SH-SY5Y (cell line): Measurements from ENCODE around the gene CUZD1.

Source experiments
- GATA2 ChIP-seq: IDR thresholded peaks from 2 replicates; pipeline ENCODE4 v1.6.1; 2011; ENCODE audit warnings: mild to moderate bottlenecking, low read depth, low read length
- GATA3 ChIP-seq: IDR thresholded peaks from 2 replicates; pipeline ENCODE4 v1.6.1; 2011; ENCODE audit warnings: low read depth, mild to moderate bottlenecking, low read length, moderate library complexity

Gene CUZD1

DNA sequence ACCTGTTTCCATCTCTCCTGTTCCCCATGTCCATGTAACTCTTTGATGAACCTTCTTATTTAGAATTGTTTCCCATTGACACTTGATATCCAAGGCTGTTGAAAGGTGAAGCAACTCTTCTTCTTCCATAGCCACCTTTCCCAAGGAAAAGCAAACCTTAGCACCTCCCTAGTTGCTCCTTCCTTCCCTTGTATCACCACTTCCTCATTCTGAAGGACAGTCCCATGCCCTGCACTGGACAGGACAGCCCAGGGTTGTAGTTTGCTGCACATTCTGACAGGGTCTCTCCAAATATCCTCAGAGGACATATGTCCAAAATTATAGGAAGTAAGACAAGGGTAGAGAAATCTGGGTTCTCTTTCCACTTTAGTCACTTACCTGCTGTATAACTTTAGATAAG lies 6.2 kb downstream of the CUZD1 start:
- TF ChIP-seq GATA2 (no peak), GATA3 (no peak)

DNA sequence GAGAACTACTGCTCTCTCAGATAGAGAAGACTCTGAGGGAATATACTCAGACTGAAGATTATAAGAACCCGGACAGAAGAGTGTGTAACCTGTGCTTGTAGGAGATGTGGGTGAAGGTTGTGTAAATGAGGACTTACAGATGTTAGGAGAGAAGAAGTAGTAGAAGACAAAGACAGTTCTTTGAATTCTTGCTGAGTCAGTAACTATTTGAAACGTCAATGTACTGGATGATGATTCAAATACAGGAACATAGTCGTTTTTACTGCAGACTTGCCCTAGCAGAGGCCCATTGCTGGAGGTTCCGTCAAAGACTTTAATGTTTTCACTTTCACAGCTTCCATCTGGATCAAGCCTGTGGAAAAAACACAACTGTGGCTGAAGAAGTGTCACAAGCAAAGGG lies 6.8 kb downstream of the CUZD1 start:
- no peak for TF ChIP-seq GATA3
- TF ChIP-seq GATA2, result no peak

DNA sequence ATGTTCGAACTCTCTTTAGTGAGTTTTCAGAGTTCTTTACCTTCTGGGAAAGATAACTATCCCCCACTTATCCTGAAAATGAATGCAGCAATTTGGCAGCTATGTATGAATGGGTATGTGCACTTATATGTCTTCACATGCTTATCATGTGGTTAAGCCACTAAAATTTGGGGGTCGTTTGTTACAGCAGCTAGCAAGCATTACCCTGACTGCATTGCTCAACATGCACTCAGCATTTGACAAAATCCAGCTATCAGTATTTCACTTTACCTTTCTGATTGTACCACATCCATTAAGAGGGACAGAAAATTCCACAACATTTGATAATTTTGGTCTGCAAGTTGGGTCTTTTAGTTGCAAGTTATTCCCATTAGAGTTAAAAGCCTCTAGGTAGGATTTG lies 9.7 kb downstream of the CUZD1 start:
- no peak for TF ChIP-seq GATA2
- TF ChIP-seq GATA3, result no peak

DNA sequence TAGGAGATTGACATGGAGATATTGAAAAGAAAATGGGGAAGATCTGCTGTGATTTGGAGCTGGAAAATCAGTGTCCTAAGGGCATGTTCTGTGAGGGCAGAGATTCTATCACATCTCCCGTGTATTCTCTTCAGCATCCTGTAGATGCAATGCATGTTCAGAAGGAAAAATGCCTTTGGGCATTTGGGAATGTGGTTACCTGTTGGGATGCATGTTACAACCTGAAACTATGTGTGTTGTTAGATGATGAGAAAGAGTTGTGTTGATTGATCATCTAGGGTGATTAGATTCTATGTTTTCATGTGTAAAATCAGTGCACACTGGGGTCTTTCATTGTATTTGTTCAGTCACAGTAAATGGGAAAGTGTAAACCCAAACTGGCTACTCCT lies 14.7 kb downstream of the CUZD1 start:
- TF ChIP-seq GATA2, result no peak
- TF ChIP-seq GATA3, result no peak

DNA sequence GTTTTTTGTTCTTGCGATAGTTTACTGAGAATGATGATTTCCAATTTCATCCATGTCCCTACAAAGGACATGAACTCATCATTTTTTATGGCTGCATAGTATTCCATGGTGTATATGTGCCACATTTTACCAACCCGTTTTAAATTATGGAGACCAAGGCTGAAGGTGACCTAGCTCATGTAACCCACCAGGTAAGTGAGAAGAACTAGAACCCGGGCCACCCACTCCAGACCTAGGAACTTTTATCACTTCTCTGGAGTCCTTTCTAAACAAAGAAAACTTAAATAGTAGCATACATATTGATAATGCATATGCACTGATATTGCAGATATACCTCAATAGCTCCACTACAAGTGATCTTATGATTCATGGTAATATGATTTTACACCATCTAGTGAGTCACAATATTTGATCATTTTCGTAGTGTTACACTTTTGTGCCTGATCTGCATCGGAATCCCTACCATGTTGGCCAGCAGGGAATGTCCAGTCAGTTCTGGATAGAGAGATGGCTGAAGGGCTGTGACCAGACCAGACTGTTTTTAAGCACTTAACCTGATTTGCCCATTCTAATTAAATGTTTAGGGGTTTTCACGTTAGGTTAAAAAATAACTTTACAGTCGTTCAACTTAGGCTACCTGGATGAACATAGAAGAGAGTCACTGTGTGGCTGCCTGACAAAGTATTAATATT lies 15.2 kb downstream of the CUZD1 start:
- TF ChIP-seq GATA3 (no peak), GATA2 (no peak)

DNA sequence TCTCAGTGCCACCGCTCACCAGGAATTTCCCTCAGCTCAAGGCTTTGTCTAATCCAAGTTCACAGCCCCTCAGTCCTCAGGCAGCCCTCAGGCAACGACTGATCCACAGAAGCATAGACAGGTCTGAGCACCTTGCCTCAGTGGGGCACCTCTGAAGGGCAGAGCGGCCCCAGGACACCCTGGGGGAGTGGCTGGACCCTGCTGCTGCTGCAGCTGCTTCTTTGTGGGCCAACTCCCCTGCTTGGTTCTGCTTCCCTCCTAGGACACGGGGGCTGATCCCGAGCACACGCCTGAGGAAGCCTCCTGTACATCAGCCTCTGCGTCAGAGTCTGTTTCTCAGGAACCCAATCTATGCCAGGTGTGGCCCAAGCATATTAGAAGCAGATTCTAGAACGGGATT lies 16.2 kb downstream of the CUZD1 start:
- TF ChIP-seq GATA2, result no peak
- no peak for TF ChIP-seq GATA3

DNA sequence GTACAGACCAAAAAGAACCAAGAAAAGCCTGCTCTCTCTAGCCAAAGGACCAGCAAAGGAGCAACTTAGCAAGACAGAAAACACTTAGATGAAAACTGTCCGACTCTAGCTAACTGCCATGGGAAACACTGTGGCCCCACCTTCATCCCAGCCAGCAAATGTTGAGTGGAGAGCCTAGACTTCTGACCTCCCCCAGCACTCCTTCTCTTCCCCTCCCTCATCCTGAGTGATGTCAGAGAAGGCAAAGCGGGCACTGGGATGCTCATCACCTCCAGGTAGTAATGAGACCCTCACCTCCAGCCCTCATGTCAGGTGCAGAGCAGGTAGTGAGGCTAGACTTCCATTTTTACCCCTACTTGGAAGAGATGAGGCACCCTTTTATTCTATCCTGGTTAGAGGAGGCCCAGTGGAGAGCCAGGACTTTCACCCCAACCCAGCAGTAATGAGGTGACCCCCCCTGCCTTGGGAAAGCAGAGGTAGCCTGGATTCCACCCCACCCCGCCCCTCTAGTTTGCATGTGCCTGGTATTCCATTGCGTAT lies 16.9 kb downstream of the CUZD1 start:
- no peak for TF ChIP-seq GATA2
- no peak for TF ChIP-seq GATA3

DNA sequence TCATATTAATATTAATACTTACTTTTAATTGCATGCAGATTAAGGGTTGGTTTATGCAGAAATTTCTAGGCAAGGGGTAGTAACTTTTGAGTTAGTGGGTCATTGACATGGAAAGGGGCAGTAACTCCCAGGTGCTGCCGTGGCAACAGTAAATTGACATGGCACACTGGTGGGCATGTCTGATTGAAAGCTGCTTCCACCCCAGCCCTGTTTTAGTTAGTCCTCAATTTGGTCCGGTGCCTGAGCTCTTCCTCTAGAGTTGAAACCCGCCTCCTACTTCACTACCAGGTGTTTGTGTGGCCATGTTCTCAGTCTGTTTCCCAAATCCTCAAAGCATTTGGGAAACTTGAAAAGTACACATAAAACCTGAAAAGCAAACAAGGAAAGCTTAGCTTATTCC lies 18.4 kb downstream of the CUZD1 start:
- TF ChIP-seq GATA2 (no peak), GATA3 (no peak)

DNA sequence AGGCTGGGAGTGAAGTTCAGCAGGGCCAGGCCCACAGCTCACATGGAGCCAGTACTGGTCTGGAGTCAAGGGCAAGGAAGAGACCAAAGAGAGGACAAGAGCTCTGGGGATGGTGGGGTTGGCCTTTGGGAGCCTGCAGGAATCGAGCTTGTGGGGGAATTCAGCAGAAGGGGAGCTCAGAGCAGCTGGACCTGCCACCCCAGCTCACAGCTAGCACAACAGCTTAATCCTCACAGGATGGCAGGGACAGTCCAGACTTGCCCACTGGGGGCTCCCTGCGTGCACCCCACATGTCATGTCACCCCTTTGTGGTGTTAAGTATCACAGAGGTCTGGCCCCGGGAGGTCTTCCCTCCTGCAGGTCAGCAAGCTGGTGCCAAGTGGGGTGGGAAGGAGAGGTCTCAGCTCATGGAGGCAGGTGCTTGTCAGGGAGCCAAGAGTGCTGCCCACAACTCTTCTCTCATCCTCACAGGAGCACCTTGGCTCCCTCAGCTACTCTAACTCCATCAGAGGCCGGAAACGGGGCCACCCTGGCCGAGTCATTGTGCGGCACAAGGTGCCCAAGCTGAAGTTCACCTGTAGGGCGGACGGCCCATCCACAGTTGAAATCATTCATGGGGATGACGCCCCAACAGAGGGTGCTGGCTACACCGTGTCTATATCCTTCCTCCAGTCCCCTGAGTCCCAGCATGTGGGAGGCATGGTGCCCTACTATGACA lies 22.5 kb downstream of the CUZD1 start:
- no peak for TF ChIP-seq GATA3
- TF ChIP-seq GATA2, result no peak

DNA sequence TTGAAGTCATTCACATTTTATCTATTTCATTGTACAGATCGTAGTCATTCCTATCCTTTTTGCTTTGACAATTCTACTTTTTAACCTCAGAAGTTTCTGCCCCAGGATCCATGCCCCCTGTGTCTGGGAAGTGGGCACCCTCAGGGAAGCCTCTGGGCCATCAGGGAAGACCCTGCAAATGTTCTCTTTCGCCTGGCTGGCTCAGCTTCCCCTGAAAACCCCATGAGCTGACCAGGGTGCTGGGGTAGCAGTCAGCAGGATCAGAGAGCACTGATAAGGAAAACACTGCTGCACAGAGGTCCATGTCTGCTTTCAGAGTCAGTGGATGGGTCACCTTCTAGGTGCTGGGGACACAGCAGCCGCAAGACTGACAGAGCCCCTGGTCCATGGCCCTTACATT lies 23.8 kb downstream of the CUZD1 start:
- TF ChIP-seq GATA2, result no peak
- TF ChIP-seq GATA3, result no peak

DNA sequence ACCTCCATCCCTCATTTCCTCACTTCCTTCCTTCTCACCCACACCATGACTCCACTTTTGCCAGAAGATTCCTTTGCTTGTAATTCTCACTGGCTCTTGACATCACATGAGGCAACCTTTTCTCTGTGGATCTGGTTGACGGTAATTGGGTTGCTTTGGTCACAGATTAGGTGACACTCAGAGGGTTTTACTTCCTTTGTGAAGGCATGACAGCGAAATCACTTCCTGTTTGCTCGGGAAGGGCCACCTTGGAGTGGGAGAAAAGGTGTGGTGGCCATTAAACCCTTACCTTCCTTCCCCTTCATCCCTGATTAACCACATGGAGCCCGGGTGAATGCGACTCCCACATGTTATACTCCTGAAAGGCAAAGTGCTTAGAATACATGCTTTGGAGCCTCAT lies 30.2 kb downstream of the CUZD1 start:
- TF ChIP-seq GATA3 (no peak), GATA2 (no peak)

DNA sequence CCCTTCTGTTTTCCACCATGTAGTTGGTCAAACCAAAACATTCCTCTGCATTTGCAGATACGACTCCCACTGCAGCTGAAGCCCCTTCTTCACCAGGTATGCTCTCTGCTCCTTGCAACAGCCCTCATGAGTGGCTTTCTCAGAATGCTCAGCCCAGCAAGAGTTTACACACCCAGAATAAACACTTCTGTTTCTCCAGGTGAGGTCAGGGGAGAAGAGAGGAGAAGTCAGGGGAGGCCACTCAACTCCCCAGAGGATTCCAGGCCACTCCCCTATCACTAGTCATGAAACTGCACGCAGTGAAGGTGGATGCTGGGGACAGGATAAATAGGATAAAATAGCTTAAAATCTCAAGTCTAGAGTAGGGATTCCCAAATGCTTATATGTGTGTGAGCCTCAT lies 31.2 kb downstream of the CUZD1 start:
- TF ChIP-seq GATA3, result no peak
- TF ChIP-seq GATA2, result no peak

DNA sequence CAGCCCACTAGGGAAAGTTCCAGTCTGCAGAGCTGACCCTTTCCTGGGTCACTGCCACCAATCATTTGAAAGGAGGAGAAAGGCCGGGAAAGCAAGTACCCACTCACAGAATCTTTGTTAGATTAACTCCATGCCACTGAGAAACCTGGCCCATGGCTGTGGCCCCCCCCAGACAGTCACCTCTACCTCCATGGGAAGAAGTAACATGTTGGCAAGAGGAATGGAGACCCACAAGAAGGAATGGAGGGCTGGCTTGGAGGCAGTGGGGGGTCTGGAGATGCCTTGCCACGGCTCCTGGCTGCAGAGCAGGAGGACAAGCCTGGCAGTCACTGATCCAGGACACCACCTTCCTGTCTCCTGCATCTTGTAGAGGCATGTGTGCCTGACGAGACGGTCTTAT lies 32.9 kb downstream of the CUZD1 start:
- TF ChIP-seq GATA2 (no peak), GATA3 (no peak)

DNA sequence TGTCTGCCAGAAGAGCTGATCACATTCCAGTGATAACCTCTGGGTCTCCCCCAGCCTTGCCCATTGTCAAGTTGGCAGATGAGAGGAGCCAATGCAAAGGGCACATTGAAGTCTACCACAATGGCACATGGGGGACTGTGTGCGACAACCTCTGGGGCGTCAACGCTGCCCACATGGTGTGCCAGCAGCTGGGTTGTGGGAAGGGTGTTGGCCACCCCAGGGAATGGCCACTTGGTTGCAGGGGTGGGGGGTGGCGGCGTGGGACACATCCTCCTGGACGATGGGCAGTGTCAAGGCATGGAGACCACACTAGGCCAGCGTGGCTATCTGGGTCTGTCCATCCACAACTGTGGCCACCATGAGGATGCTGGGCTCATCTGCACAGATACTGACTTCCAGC lies 43.4 kb downstream of the CUZD1 start:
- TF ChIP-seq GATA2, result no peak
- TF ChIP-seq GATA3, result no peak

DNA sequence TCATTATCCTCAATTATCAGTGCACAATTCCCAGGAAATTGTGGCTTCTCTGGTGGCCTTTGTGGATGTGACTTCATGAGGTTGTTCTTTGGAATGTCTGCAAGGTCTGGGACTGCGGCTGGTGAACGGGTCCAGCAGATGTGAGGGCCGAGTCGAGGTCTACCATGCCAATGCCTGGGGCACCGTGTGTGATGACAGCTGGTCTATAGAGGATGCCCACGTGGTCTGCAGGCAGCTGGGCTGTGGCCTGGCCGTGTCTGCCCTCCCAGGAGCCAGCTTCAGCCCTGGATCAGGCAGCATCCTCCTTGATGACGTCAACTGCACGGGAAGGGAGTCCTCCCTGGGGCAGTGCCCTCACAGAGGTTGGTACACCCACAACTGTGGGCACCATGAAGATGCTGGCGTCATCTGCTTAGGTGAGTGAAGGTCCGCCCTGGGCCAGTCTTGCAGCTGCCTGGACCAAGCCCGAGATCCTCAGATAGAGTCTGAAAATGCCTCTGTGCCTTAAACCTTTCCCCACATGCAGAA lies 46.9 kb downstream of the CUZD1 start:
- TF ChIP-seq GATA2, result no peak
- no peak for TF ChIP-seq GATA3
